ENCODE measurements around the gene VAV3.

Gene VAV3

GRCh38 chr1:107545879-107546278, 419.1 kb downstream of the VAV3 start:
- no peak for TF ChIP-seq CTCF (conservative IDR thresholded peaks at IDR 0.05; ENCODE audit: low read depth, low read length)
- H3K4me3 ChIP-seq (ENCODE audit: low read depth, low read length) = no peak overlapping the region
- DNase-seq (ENCODE audit: low read depth) = no peak

GRCh38 chr1:107545056-107545577, 419.9 kb downstream of the VAV3 start:
- H3K4me3 ChIP-seq (ENCODE audit: low read depth, low read length) = no peak overlapping the region
- TF ChIP-seq CTCF (conservative IDR thresholded peaks at IDR 0.05; ENCODE audit: low read depth, low read length) = no peak
- DNase-seq (ENCODE audit: low read depth) = no peak

- no peak for DNase-seq (ENCODE audit: low read depth)
- H3K4me3 ChIP-seq (ENCODE audit: low read depth, low read length) = no peak overlapping the region
- no peak for TF ChIP-seq CTCF (conservative IDR thresholded peaks at IDR 0.05; ENCODE audit: low read depth, low read length)
Measured at GRCh38 chr1:107544285-107544684, 420.7 kb downstream of the VAV3 start.

GRCh38 chr1:107541412-107541811, 423.6 kb downstream of the VAV3 start:
- DNase-seq (ENCODE audit: low read depth) = no peak
- no peak overlapping the region for H3K4me3 ChIP-seq (ENCODE audit: low read depth, low read length)
- TF ChIP-seq CTCF (conservative IDR thresholded peaks at IDR 0.05; ENCODE audit: low read depth, low read length) = no peak

- no peak for DNase-seq (ENCODE audit: low read depth)
- TF ChIP-seq CTCF (conservative IDR thresholded peaks at IDR 0.05; ENCODE audit: low read depth, low read length) = no peak
- no peak overlapping the region for H3K4me3 ChIP-seq (ENCODE audit: low read depth, low read length)
Measured at GRCh38 chr1:107538502-107538901, 426.5 kb downstream of the VAV3 start.

- H3K4me3 ChIP-seq (ENCODE audit: low read depth, low read length) = no peak overlapping the region
- DNase-seq (ENCODE audit: low read depth) = no peak
- no peak for TF ChIP-seq CTCF (conservative IDR thresholded peaks at IDR 0.05; ENCODE audit: low read depth, low read length)
Measured at GRCh38 chr1:107536266-107536665, 428.7 kb downstream of the VAV3 start.

GRCh38 chr1:107535091-107535490, 429.9 kb downstream of the VAV3 start:
- no peak for TF ChIP-seq CTCF (conservative IDR thresholded peaks at IDR 0.05; ENCODE audit: low read depth, low read length)
- H3K4me3 ChIP-seq (ENCODE audit: low read depth, low read length) = no peak overlapping the region
- no peak for DNase-seq (ENCODE audit: low read depth)
